SK-N-SH (cell line): ENCODE results near the gene NEMP1. TPM values are rescaled to one million over a fixed set of nuclear protein-coding genes. Genes with fewer than 3 reads are reported as not detected.

Experiments used
- CTCF ChIA-PET: fragments of 300-600, 350-600 bp; formaldehyde crosslinking; extraction: SDS; loops from one replicate; lab custom pipeline; 2021; lab: Yijun Ruan, JAX
- POLR2A ChIA-PET: fragments of 350-600 bp; sonication (Branson Sonifier 250); formaldehyde crosslinking; extraction: SDS; loops from one replicate; lab custom pipeline; 2020; ENCODE audit warnings: antibody characterized with exemption, inconsistent platforms; lab: Yijun Ruan, JAX
- DNase-seq: peaks from one replicate; pipeline ENCODE4 v3.0.0; 2012
- H2AFZ ChIP-seq: fragments of 200-600 bp; sonication (generic); 2 replicates; pipeline ENCODE4 v1.8.1; 2016; ENCODE audit warnings: antibody characterized with exemption, mild to moderate bottlenecking, low read depth
- H3F3A ChIP-seq: fragments of 200-600 bp; sonication (generic); replicated peaks from 2 replicates; pipeline ENCODE3; 2016; ENCODE audit warnings: antibody characterized with exemption, mild to moderate bottlenecking; ENCODE audit not compliant: insufficient read depth
- H3K27ac ChIP-seq, 2 experiments: fragments of 200-500 bp in 1 of 2; fragments of 200-600 bp in 1 of 2; sonication (Bioruptor generic) in 1 of 2; sonication (generic), shearing (Covaris generic) in 1 of 2; 2 replicates each; pipeline versions ENCODE4 v1.5.1 to v1.6.1; 2014 to 2016; ENCODE audit warnings: low read depth in 2 of 2, inconsistent platforms in 1 of 2, low read length in 1 of 2, mild to moderate bottlenecking in 1 of 2, mixed read lengths in 1 of 2
- H3K27me3 ChIP-seq: fragments of 200-600 bp; sonication (generic), shearing (Covaris generic); 2 replicates; pipeline ENCODE4 v1.6.1; 2016; ENCODE audit warnings: mixed run types; ENCODE audit not compliant: insufficient read depth
- H3K36me3 ChIP-seq, 2 experiments: fragments of 200-500 bp in 1 of 2; fragments of 200-600 bp in 1 of 2; sonication (Bioruptor generic) in 1 of 2; sonication (generic) in 1 of 2; replicated peaks in 1 of 2; 2 replicates each; pipeline versions ENCODE3 to v1.5.1; 2014 to 2016; ENCODE audit warnings: low read length in 1 of 2, mild to moderate bottlenecking in 1 of 2; ENCODE audit not compliant: insufficient read depth in 2 of 2, control insufficient read depth in 1 of 2
- H3K4me1 ChIP-seq, 2 experiments: fragments of 200-500 bp in 1 of 2; fragments of 200-600 bp in 1 of 2; sonication (Bioruptor generic) in 1 of 2; sonication (generic), shearing (Covaris generic) in 1 of 2; 2 replicates each; pipeline versions ENCODE4 v1.5.1 to v1.6.1; 2014 to 2016; ENCODE audit warnings: low read depth in 1 of 2, low read length in 1 of 2, mixed run types in 1 of 2; ENCODE audit not compliant: insufficient read depth in 2 of 2, control insufficient read depth in 1 of 2
- H3K4me2 ChIP-seq: fragments of 200-600 bp; sonication (generic), shearing (Covaris generic); 2 replicates; pipeline ENCODE4 v1.6.1; 2017; ENCODE audit warnings: mixed run types
- H3K4me3 ChIP-seq, 2 experiments: fragments of 200-500 bp in 1 of 2; fragments of 200-600 bp in 1 of 2; sonication (Bioruptor generic) in 1 of 2; sonication (generic), shearing (Covaris generic) in 1 of 2; 2 replicates each; pipeline versions ENCODE4 v1.5.1 to v1.8.1; 2014 to 2016; ENCODE audit warnings: low read depth in 2 of 2, inconsistent platforms in 1 of 2, low read length in 1 of 2, mild to moderate bottlenecking in 1 of 2, mixed read lengths in 1 of 2, moderate library complexity in 1 of 2
- H3K79me2 ChIP-seq: fragments of 200-600 bp; sonication (generic); 2 replicates; pipeline ENCODE4 v1.8.1; 2017; ENCODE audit warnings: mild to moderate bottlenecking; ENCODE audit not compliant: insufficient read depth
- H3K9ac ChIP-seq: fragments of 200-600 bp; sonication (generic); 2 replicates; pipeline ENCODE4 v1.6.1; 2017; ENCODE audit warnings: mixed run types
- H3K9me2 ChIP-seq: fragments of 200-600 bp; sonication (generic); 2 replicates; pipeline ENCODE4 v1.6.1; 2017; ENCODE audit warnings: mixed run types
- H3K9me3 ChIP-seq: fragments of 200-600 bp; sonication (generic); 2 replicates; pipeline ENCODE4 v1.6.1; 2017; ENCODE audit warnings: mixed run types, mild to moderate bottlenecking, moderate library complexity
- H4K20me1 ChIP-seq: fragments of 200-600 bp; sonication (generic); 2 replicates; pipeline ENCODE4 v1.6.1; 2017; ENCODE audit warnings: mild to moderate bottlenecking, mixed run types; ENCODE audit not compliant: insufficient read depth
- CHD2 ChIP-seq: fragments of 150-350 bp; IDR thresholded peaks from 2 replicates; pipeline ENCODE4 v1.6.1; 2018; ENCODE audit warnings: low read length; ENCODE audit not compliant: partially characterized antibody
- CTCF ChIP-seq: fragments of 200-600 bp; sonication (generic); IDR thresholded peaks from 2 replicates; pipeline ENCODE4 v1.6.1; 2017; ENCODE audit warnings: antibody characterized with exemption, mild to moderate bottlenecking, moderate library complexity
- ELF1 ChIP-seq: IDR thresholded peaks from 2 replicates; pipeline ENCODE4 v1.4.0; 2012
- EP300 ChIP-seq, 2 experiments: IDR thresholded peaks; 2 replicates each; pipeline versions ENCODE4 v1.4.0 to v1.6.1; 2012; ENCODE audit warnings: borderline replicate concordance in 1 of 2, low read depth in 1 of 2, low read length in 1 of 2
- EZH2phosphoT487 ChIP-seq: fragments of 200-600 bp; sonication (generic); IDR thresholded peaks from 2 replicates; pipeline ENCODE4 v1.6.1; 2017; ENCODE audit warnings: low read depth, mixed run types, mild to moderate bottlenecking, antibody characterized with exemption, moderate library complexity, borderline replicate concordance
- FOXM1 ChIP-seq: IDR thresholded peaks from 2 replicates; pipeline ENCODE4 v1.4.0; 2012; ENCODE audit warnings: low read depth, mild to moderate bottlenecking
- NFIC ChIP-seq: IDR thresholded peaks from 2 replicates; pipeline ENCODE4 v1.4.0; 2012; ENCODE audit warnings: borderline replicate concordance
- NRF1 ChIP-seq: IDR thresholded peaks from 2 replicates; pipeline ENCODE4 v1.6.1; 2012; ENCODE audit warnings: low read depth, mild to moderate bottlenecking, low read length
- PBX3 ChIP-seq: IDR thresholded peaks from 2 replicates; pipeline ENCODE4; 2012
- POLR2AphosphoS5 ChIP-seq: IDR thresholded peaks from 2 replicates; pipeline ENCODE4 v1.6.1; 2012; ENCODE audit warnings: low read depth, low read length
- RCOR1 ChIP-seq: fragments of 150-350 bp; IDR thresholded peaks from 2 replicates; pipeline ENCODE4 v1.6.1; 2017; ENCODE audit warnings: antibody characterized with exemption, low read length
- REST ChIP-seq: IDR thresholded peaks from 2 replicates; pipeline ENCODE4 v1.6.1; 2012; ENCODE audit warnings: mild to moderate bottlenecking, low read depth, low read length, moderate library complexity
- TCF12 ChIP-seq: IDR thresholded peaks from 2 replicates; pipeline ENCODE4 v1.4.0; 2012
- TEAD4 ChIP-seq: IDR thresholded peaks from 2 replicates; pipeline ENCODE4 v1.4.0; 2012; ENCODE audit warnings: mild to moderate bottlenecking, borderline replicate concordance; ENCODE audit not compliant: insufficient read depth
- WGBS: methylation state at CpG from one replicate; pipeline ENCODE4 v1.1.6; 2017; ENCODE audit warnings: low lambda C conversion rate; 5-methylcytosine and 5-hydroxymethylcytosine counted together
- polyA plus RNA-seq, 3 experiments: library from polyadenylated mRNA; depleted of rRNA; stranded (reverse); fragments of >200 nt; gene quantifications; 2 replicates each; pipeline ENCODE4 v1.2.3, GENCODE V29; 2012

The NEMP1 gene
- polyA plus RNA-seq, 1 of the 3 experiments (the other 2 are of a cell fraction), result 6.2 TPM

GRCh38 chr12:57057067-57057751 lies 21.4 kb downstream of the NEMP1 start:
- no peak for DNase-seq
- Histone ChIP-seq H3K27ac (no peak overlapping the region; a peak in 1 of 4 replicates), H2AFZ (no peak overlapping the region), H3K9me2 (no peaks in the 10 kb centered on the region), H3K36me3 (peaks cover 22 to 44% of the 10 kb centered on the region in 2 experiments)
- ChIA-PET POLR2A (no interaction called here), CTCF (interaction anchor here (0.9 to 8.9 kb wide), 9 partner anchors 8 to 118 kb away, joined by 3 to 257 read pairs (median 5); partner anchors contain the start of genes STAT6 and ZBTB39)
- TF ChIP-seq PBX3 (no peak), FOXM1 (no peak), NFIC (no peak), POLR2AphosphoS5 (no peak), TEAD4 (no peak), EZH2phosphoT487 (no peak), CTCF (no peak), NRF1 (no peak), EP300 (IDR thresholded peaks at IDR 0.05; ENCODE audit: borderline replicate concordance in 1 of 2, low read depth in 1 of 2, low read length in 1 of 2) (no peak), RCOR1 (no peak), REST (no peak), CHD2 (no peak), ELF1 (no peak), TCF12 (no peak)
- TF ChIP-seq, all 33 proteins: peak for 0
- Histone ChIP-seq H3F3A (no peaks in the 10 kb centered on the region), H3K9me3 (no peaks in the 10 kb centered on the region), H3K4me2 (no peak overlapping the region), H3K79me2 (no peaks in the 10 kb centered on the region), H3K9ac (no peak overlapping the region), H4K20me1 (no peaks in the 10 kb centered on the region), H3K27me3 (no peaks in the 10 kb centered on the region), H3K4me1 (no peaks in the 10 kb centered on the region; a peak in 1 of 4 replicates), H3K4me3 (no peak overlapping the region)
- 87% methylated on average over 6 of the region's 6 CpGs for WGBS
